DND-41 (cell line): ENCODE measurements around the gene PRSS21.

ENCODE experiments used
- ATAC-seq: fragments of 200-7000 bp; cut with Tn5 transposase; 3 replicates; pipeline ENCODE4 v1.9.1; 2021; ENCODE audit warnings: low read depth; ENCODE audit not compliant: insufficient read depth
- DNase-seq: peaks from one replicate; pipeline ENCODE4 v3.0.0-alpha.2; 2020
- H2AFZ ChIP-seq: 2 replicates; pipeline ENCODE4 v1.6.0; 2012; ENCODE audit warnings: low read depth, low read length
- H3K27ac ChIP-seq: 2 replicates; pipeline ENCODE4 v1.5.1; 2012; ENCODE audit warnings: low read length, inconsistent platforms
- H3K27me3 ChIP-seq: fragments of 200-600 bp; sonication (generic); 2 replicates; pipeline ENCODE4 v1.6.0; 2012; ENCODE audit warnings: low read length, mild to moderate bottlenecking, inconsistent platforms; ENCODE audit not compliant: insufficient read depth, poor library complexity
- H3K36me3 ChIP-seq: 2 replicates; pipeline ENCODE4 v1.5.1; 2012; ENCODE audit warnings: low read length, inconsistent platforms; ENCODE audit not compliant: insufficient read depth
- H3K4me1 ChIP-seq: 2 replicates; pipeline ENCODE4 v1.5.1; 2012; ENCODE audit warnings: mild to moderate bottlenecking, low read length; ENCODE audit not compliant: insufficient read depth
- H3K4me2 ChIP-seq: 2 replicates; pipeline ENCODE4 v1.6.0; 2012; ENCODE audit warnings: mild to moderate bottlenecking, moderate library complexity, low read length, inconsistent platforms; ENCODE audit not compliant: insufficient read depth
- H3K4me3 ChIP-seq, 2 experiments: fragments of 200-600 bp in 1 of 2; shearing (Covaris generic) in 1 of 2; 2 replicates each; pipeline ENCODE4 v1.5.1; 2012 to 2016; ENCODE audit warnings: inconsistent platforms in 2 of 2, low read length in 2 of 2, mild to moderate bottlenecking in 2 of 2, low read depth in 1 of 2, moderate library complexity in 1 of 2
- H3K79me2 ChIP-seq: 2 replicates; pipeline ENCODE4 v1.6.0; 2012; ENCODE audit warnings: low read length, inconsistent platforms; ENCODE audit not compliant: insufficient read depth
- H3K9ac ChIP-seq: 2 replicates; pipeline ENCODE4 v1.6.0; 2012; ENCODE audit warnings: low read depth, mild to moderate bottlenecking, inconsistent platforms, low read length, moderate library complexity
- H3K9me3 ChIP-seq: 2 replicates; pipeline ENCODE4 v1.5.1; 2012; ENCODE audit warnings: low read length, moderate library complexity, mild to moderate bottlenecking, inconsistent platforms; ENCODE audit not compliant: insufficient read depth, severe bottlenecking
- H4K20me1 ChIP-seq: 2 replicates; pipeline ENCODE4 v1.6.0; 2012; ENCODE audit warnings: low read length; ENCODE audit not compliant: insufficient read depth
- EZH2 ChIP-seq: IDR thresholded peaks from 3 replicates; pipeline ENCODE4 v1.6.1; 2012; ENCODE audit warnings: borderline replicate concordance, low read depth, mild to moderate bottlenecking, moderate library complexity, low read length, inconsistent platforms; ENCODE audit not compliant: severe bottlenecking
- TF ChIP-seq, protein P1 (sequence below): IDR thresholded peaks from 2 replicates; pipeline ENCODE4 v1.5.1; 2012; ENCODE audit warnings: borderline replicate concordance, low read length, moderate library complexity, mild to moderate bottlenecking; ENCODE audit not compliant: poor library complexity, severe bottlenecking; ENCODE audit errors: extremely low read depth

PRSS21 gene

GRCh38 chr16:2830355-2830695, 13.3 kb downstream of the PRSS21 start:
- ATAC-seq (no peak), DNase-seq (no peak)
- H3K79me2 ChIP-seq = no peaks in the 10 kb centered on the region
- no peak overlapping the region for H3K4me3 ChIP-seq
- H3K9ac ChIP-seq = no peak overlapping the region
- TF ChIP-seq EZH2 = no peak
- TF ChIP-seq, protein P1, sequence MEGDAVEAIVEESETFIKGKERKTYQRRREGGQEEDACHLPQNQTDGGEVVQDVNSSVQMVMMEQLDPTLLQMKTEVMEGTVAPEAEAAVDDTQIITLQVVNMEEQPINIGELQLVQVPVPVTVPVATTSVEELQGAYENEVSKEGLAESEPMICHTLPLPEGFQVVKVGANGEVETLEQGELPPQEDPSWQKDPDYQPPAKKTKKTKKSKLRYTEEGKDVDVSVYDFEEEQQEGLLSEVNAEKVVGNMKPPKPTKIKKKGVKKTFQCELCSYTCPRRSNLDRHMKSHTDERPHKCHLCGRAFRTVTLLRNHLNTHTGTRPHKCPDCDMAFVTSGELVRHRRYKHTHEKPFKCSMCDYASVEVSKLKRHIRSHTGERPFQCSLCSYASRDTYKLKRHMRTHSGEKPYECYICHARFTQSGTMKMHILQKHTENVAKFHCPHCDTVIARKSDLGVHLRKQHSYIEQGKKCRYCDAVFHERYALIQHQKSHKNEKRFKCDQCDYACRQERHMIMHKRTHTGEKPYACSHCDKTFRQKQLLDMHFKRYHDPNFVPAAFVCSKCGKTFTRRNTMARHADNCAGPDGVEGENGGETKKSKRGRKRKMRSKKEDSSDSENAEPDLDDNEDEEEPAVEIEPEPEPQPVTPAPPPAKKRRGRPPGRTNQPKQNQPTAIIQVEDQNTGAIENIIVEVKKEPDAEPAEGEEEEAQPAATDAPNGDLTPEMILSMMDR = no peak
- H2AFZ ChIP-seq = no peak overlapping the region
- H3K4me2 ChIP-seq = no peak overlapping the region
- H3K9me3 ChIP-seq = no peaks in the 10 kb centered on the region
- no peaks in the 10 kb centered on the region; the same call in 1 of the 2 replicates for H4K20me1 ChIP-seq
- no peaks in the 10 kb centered on the region for H3K36me3 ChIP-seq
- peaks cover 2% of the 10 kb centered on the region for H3K27me3 ChIP-seq
- no peaks in the 10 kb centered on the region for H3K4me1 ChIP-seq
- no peak overlapping the region for H3K27ac ChIP-seq

GRCh38 chr16:2831203-2831602, 14.2 kb downstream of the PRSS21 start:
- Histone ChIP-seq H3K4me2 (no peak overlapping the region), H3K4me3 (no peak overlapping the region), H3K9ac (no peak overlapping the region), H3K27me3 (peaks cover 2% of the 10 kb centered on the region), H3K4me1 (no peaks in the 10 kb centered on the region), H2AFZ (no peak overlapping the region), H3K9me3 (no peaks in the 10 kb centered on the region), H3K36me3 (no peaks in the 10 kb centered on the region), H4K20me1 (no peaks in the 10 kb centered on the region; the same call in 1 of the 2 replicates), H3K27ac (no peak overlapping the region), H3K79me2 (no peaks in the 10 kb centered on the region)
- TF ChIP-seq, protein P1 = no peak
- TF ChIP-seq EZH2 = no peak
- no peak for ATAC-seq
- DNase-seq = no peak

DNA sequence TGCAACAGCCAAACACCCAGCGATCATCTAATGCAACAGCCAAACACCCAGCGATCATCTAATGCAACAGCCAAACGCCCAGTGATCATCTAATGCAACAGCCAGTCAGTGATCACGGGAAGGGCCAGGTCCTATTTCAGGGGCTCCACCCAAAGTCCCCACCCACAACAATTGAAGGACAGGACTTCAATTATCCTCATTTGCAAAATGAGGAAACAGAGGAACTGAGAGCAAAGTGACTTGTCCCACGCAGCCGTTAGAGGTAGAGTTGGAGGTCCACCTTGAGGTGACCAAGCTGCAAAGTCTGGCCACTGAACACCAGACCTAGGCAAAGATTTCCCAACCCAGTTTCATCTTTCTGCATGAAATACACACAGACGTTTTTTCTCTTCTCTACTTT, 16.7 kb downstream of the PRSS21 start:
- H3K79me2 ChIP-seq = no peaks in the 10 kb centered on the region
- no peaks in the 10 kb centered on the region for H3K36me3 ChIP-seq
- H3K9ac ChIP-seq = no peak overlapping the region
- no peaks in the 10 kb centered on the region for H3K4me1 ChIP-seq
- H4K20me1 ChIP-seq = no peaks in the 10 kb centered on the region
- no peaks in the 10 kb centered on the region for H3K9me3 ChIP-seq
- ATAC-seq = no peak
- TF ChIP-seq EZH2 = no peak
- TF ChIP-seq, protein P1 = no peak
- no peaks in the 10 kb centered on the region for H3K27me3 ChIP-seq
- H3K27ac ChIP-seq = no peak overlapping the region
- no peak for DNase-seq
- no peak overlapping the region for H2AFZ ChIP-seq
- H3K4me2 ChIP-seq = no peak overlapping the region
- H3K4me3 ChIP-seq = no peak overlapping the region

- Histone ChIP-seq H3K4me3 (no peak overlapping the region), H3K4me1 (no peaks in the 10 kb centered on the region), H3K27ac (no peak overlapping the region)
These were observed 17.9 kb downstream of the PRSS21 start for GRCh38 chr16:2834968-2835367.

More at GRCh38 chr16:2834968-2835367, 17.9 kb downstream of the PRSS21 start:
- Histone ChIP-seq H3K27me3 (no peaks in the 10 kb centered on the region), H3K79me2 (no peaks in the 10 kb centered on the region), H3K9me3 (no peaks in the 10 kb centered on the region), H2AFZ (no peak overlapping the region), H3K4me2 (no peak overlapping the region), H3K9ac (no peak overlapping the region), H4K20me1 (no peaks in the 10 kb centered on the region), H3K36me3 (no peaks in the 10 kb centered on the region)
- no peak for TF ChIP-seq EZH2
- DNase-seq (no peak), ATAC-seq (no peak)
